Measurements from ENCODE around the gene MSI2. TPM values are rescaled to one million over a fixed set of nuclear protein-coding genes. Genes with fewer than 3 reads are reported as not detected.

Gene MSI2
- total and polyA plus RNA-seq, 12 donors: 25.5 to 135 (median 121) TPM

DNA sequence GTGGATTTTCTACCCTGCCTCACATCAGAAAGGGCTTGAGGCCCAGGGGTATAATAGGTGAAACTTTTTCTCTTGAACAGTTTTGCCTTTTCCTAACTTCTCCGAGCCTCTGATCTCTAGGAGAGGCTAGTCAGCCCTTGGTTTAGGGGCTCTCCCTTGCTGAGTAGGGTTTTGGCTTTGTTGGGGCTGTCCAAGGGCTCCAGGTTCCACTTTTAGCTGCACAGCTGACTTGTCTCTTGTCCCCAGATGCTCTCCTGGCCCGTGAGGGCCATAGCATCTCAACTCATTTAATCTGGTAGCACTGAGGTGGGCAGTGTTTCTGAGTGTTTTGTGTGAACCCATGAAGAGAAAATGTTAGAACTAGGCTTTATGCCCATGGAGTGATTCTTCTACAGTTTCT, 103.9 kb downstream of the MSI2 start:
- Histone ChIP-seq H3K9me3 (no peaks in the 10 kb centered on the region), H3K27me3 (no peaks in the 10 kb centered on the region), H3K4me1 (peaks cover 3 to 75% (median 36%) of the 10 kb centered on the region in 9 donors), H3K36me3 (no peaks in the 10 kb centered on the region), H3K4me3 (no peak overlapping the region), H3K27ac (peak overlapping the region in 4 of 10 donors; percentile 14 to 48 (median 34))
- TF ChIP-seq, protein P1, sequence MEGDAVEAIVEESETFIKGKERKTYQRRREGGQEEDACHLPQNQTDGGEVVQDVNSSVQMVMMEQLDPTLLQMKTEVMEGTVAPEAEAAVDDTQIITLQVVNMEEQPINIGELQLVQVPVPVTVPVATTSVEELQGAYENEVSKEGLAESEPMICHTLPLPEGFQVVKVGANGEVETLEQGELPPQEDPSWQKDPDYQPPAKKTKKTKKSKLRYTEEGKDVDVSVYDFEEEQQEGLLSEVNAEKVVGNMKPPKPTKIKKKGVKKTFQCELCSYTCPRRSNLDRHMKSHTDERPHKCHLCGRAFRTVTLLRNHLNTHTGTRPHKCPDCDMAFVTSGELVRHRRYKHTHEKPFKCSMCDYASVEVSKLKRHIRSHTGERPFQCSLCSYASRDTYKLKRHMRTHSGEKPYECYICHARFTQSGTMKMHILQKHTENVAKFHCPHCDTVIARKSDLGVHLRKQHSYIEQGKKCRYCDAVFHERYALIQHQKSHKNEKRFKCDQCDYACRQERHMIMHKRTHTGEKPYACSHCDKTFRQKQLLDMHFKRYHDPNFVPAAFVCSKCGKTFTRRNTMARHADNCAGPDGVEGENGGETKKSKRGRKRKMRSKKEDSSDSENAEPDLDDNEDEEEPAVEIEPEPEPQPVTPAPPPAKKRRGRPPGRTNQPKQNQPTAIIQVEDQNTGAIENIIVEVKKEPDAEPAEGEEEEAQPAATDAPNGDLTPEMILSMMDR (IDR thresholded peaks at IDR 0.05): no peak
- WGBS, 2 donors: 47 to 61% methylated on average over 2 of the region's 2 CpGs
- no peak for DNase-seq
- intact Hi-C loops (cut with DNase I): loop anchor here in 2 of 10 donors (2.0 to 10.0 kb wide), 2 partner anchors 55 to 79 kb away; no protein-coding TSS in a partner anchor
- ATAC-seq: no peak

DNA sequence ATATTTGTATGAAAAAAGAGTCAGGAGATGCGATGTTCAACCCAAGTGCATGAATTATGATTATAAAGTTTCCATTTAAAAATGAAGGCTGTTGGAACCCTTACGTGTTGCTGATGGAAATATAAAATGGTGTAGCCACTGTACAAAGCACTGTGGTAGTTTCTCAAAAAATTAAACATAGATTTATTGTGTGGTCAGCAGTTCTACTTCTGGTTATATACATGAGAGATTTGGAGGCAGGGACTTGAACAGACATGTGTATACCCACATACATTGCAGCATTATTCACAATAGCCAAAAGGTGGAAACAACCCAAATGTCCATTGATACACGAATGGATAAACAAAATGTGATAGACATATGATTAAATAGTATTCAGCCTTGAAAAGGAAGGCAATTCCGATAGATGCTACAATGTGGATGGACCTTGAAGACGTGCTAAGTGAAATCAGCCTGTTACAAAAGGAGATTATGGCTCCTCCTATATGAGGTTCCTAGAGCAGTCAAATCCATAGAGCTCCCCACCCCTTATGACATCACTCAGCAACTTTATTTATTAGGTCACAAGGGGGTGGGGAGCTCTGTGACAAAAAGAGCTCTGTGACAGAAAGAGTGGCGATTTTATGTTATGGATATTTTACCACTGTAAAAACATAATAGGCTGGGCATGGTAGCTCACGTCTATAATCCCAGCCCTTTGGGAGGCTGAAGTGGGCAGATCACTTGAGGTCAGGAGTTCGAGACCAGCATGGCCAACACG, 106.7 kb downstream of the MSI2 start:
- Histone ChIP-seq H3K4me1 (peaks cover 14 to 75% (median 43%) of the 10 kb centered on the region in 9 donors), H3K27ac (no peak overlapping the region), H3K4me3 (no peak overlapping the region), H3K36me3 (no peaks in the 10 kb centered on the region), H3K27me3 (no peaks in the 10 kb centered on the region), H3K9me3 (no peaks in the 10 kb centered on the region)
- ATAC-seq (no peak), DNase-seq (no peak)
- TF ChIP-seq, protein P1 (IDR thresholded peaks at IDR 0.05): no peak
- WGBS, 2 donors: 97% methylated on average over 9 of the region's 9 CpGs
- intact Hi-C loops (cut with DNase I): loop anchor here in 1 of 10 donors (10.0 kb wide), 1 partner anchor 52 kb away; no protein-coding TSS in a partner anchor

DNA sequence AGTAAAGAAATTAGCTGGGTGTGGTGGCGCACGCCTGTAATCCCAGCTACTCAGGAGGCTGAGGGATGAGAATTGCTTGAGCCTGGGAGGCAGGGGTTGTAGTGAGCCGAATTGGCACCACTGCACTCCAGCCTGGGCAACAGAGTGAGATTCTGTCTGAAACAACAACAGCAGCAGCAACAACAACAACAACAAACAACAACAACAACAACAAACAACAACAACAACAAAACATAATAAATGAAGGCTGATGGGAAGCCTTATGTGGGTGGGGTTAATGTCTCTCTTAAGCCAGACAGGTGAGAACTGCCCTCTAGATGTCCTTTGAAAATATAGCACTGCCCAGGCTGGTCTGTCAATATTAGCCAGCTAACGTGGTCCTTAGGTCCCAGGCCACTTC, 107.3 kb downstream of the MSI2 start:
- Histone ChIP-seq H3K27ac (peak overlapping the region in 2 of 10 donors; percentile 0 to 76), H3K4me3 (no peak overlapping the region), H3K36me3 (no peaks in the 10 kb centered on the region), H3K9me3 (no peaks in the 10 kb centered on the region), H3K27me3 (no peaks in the 10 kb centered on the region), H3K4me1 (peaks cover 14 to 72% (median 49%) of the 10 kb centered on the region in 9 donors)
- DNase-seq (no peak), ATAC-seq (no peak)
- intact Hi-C loops (cut with DNase I): loop anchor here in 1 of 10 donors (10.0 kb wide), 1 partner anchor 51 kb away; no protein-coding TSS in a partner anchor
- 95 to 97% methylated on average over 4 of the region's 4 CpGs for WGBS, 2 donors
- TF ChIP-seq, protein P1 (IDR thresholded peaks at IDR 0.05): no peak

DNA sequence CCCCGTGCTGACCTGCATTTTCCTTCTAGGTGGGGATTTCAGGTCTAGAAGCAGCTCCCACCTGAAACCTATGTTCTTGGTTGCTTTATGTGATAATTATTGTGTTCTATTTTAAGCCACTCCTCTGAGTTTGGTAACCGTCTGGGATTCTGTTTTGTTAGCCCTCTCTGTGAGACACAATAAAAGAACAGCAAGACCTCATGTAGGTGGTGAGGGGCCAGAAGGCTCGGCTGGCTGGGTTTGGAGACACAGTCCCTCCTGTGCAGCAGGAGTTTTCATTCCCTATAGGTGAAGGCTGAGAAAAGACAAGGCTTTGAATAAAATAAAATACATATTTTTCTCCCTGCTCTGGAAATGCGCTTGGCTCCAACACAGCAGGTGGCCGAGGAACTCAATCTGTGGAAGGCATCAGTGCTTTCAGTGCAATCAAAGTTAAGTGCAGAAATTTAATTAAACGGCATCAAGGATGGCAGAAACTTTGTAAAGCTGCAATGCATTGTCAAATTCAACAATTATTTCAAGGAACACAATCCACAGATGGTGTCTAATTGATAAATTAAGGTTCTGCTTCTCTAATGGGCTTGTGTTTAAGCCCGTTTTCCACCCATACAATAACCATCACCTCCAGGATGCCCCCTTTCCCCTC, 107.8 kb downstream of the MSI2 start:
- H3K4me1 ChIP-seq: peaks cover 14 to 73% (median 51%) of the 10 kb centered on the region in 9 donors
- H3K27me3 ChIP-seq: no peaks in the 10 kb centered on the region
- ATAC-seq: no peak
- H3K4me3 ChIP-seq: no peak overlapping the region
- peak overlapping the region in 4 of 10 donors; percentile 0 to 76 (median 74) for H3K27ac ChIP-seq
- DNase-seq: no peak
- H3K9me3 ChIP-seq: no peaks in the 10 kb centered on the region
- TF ChIP-seq, protein P1 (IDR thresholded peaks at IDR 0.05): no peak
- 62 to 73% methylated on average over 7 of the region's 7 CpGs for WGBS, 2 donors
- intact Hi-C loops (cut with DNase I): loop anchor here in 1 of 10 donors (10.0 kb wide), 1 partner anchor 51 kb away; no protein-coding TSS in a partner anchor
- H3K36me3 ChIP-seq: no peaks in the 10 kb centered on the region
